Progenitor cell of endocrine pancreas (in vitro differentiated cells): ENCODE measurements around the gene MBNL1. TPM values are rescaled to one million over a fixed set of nuclear protein-coding genes. Genes with fewer than 3 reads are reported as not detected.
"Not testable (repeated sequence)": the region's sequence is repeated elsewhere in the genome, so short reads cannot be mapped to it uniquely, and the experiment has no call there.

ENCODE experiments used
- DNase-seq: peaks from one replicate; pipeline ENCODE4 v3.0.0; 2021; ENCODE audit warnings: low spot score; ENCODE audit not compliant: unreplicated experiment
- H3K27ac Mint-ChIP-seq: 2 replicates; pipeline ENCODE4 v1.8.0; 2021; ENCODE audit warnings: mild to moderate bottlenecking, moderate library complexity, mixed read lengths
- H3K27me3 Mint-ChIP-seq: 2 replicates; pipeline ENCODE4 v1.8.0; 2021; ENCODE audit warnings: mixed read lengths
- H3K36me3 Mint-ChIP-seq: 2 replicates; pipeline ENCODE4 v1.8.0; 2022; ENCODE audit warnings: mixed read lengths; ENCODE audit not compliant: insufficient read depth
- H3K4me1 Mint-ChIP-seq: 2 replicates; pipeline ENCODE4 v1.8.0; 2021; ENCODE audit warnings: low read depth, mixed read lengths
- H3K4me3 Mint-ChIP-seq: 2 replicates; pipeline ENCODE4 v1.8.0; 2021; ENCODE audit warnings: low read depth, mild to moderate bottlenecking, moderate library complexity, mixed read lengths
- H3K9me3 Mint-ChIP-seq: 2 replicates; pipeline ENCODE4 v1.8.0; 2021; ENCODE audit warnings: low read depth, mixed read lengths
- total RNA-seq: library from RNA; stranded (reverse); gene quantifications from 2 replicates; pipeline ENCODE4 v1.2.1, GENCODE V29; 2021
- TF ChIP-seq, protein P1 (sequence below): fragments of 200-600 bp; sonication (generic); IDR thresholded peaks from one replicate; pipeline ENCODE4 v1.5.0; 2021; ENCODE audit warnings: antibody characterized with exemption, mild to moderate bottlenecking; ENCODE audit not compliant: unreplicated experiment

MBNL1 gene
- total RNA-seq, 1 donor from 2014 or later, result 29.4 TPM

DNA sequence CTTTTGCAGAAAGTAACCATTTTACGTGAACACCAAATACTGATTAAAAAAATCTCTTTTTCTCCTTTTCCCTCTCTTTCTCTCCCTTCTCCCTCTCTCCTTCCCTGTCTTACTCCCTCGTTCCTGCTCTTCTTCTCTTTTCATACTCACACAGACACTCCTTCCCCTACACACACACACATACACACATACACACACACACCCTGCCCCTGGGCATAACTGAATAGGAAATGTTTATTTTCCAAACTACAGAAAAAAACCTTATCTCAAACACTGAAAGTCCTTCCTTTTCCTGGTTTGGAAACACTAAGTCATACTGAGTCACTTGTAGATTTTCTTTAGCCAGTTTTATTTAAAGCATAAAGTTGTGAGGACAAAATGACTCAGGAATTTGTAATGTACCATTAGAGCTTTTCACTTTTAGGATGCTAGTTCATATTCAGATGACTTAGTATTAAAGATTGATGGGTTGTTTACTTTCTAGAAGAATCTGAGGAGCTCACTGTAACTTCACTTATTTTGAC is 62.4 kb downstream of the MBNL1 start:
- no peak for DNase-seq
- Mint-ChIP-seq H3K4me1 (peaks cover 14% of the 10 kb centered on the region), H3K9me3 (peaks cover 3% of the 10 kb centered on the region), H3K36me3 (peaks cover 3% of the 10 kb centered on the region), H3K27ac (peak overlapping the region; percentile 22), H3K27me3 (no peaks in the 10 kb centered on the region), H3K4me3 (no peak overlapping the region)
- TF ChIP-seq, protein P1, sequence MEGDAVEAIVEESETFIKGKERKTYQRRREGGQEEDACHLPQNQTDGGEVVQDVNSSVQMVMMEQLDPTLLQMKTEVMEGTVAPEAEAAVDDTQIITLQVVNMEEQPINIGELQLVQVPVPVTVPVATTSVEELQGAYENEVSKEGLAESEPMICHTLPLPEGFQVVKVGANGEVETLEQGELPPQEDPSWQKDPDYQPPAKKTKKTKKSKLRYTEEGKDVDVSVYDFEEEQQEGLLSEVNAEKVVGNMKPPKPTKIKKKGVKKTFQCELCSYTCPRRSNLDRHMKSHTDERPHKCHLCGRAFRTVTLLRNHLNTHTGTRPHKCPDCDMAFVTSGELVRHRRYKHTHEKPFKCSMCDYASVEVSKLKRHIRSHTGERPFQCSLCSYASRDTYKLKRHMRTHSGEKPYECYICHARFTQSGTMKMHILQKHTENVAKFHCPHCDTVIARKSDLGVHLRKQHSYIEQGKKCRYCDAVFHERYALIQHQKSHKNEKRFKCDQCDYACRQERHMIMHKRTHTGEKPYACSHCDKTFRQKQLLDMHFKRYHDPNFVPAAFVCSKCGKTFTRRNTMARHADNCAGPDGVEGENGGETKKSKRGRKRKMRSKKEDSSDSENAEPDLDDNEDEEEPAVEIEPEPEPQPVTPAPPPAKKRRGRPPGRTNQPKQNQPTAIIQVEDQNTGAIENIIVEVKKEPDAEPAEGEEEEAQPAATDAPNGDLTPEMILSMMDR, result no peak

DNA sequence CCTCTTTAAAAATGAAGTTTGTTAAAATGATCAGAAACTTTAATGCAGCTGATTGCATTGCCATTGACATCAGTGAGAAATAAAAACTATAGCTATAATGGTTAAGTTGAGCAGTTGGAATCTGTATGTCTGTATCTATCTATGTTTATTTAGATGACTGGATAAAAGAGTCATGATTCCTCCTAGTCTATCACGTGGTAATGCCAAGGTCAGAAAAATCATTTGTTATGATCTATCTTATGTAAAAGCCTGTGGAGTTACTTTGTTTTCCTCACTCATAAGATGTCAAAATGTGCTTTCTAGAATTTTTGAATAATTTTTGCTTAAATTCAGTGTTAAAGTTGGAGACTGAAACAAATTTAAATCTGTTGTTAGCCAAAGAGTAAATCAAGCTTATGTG is 63.3 kb downstream of the MBNL1 start:
- DNase-seq, result no peak
- TF ChIP-seq, protein P1, result no peak
- Mint-ChIP-seq H3K27ac (no peak overlapping the region), H3K9me3 (peaks cover 2% of the 10 kb centered on the region), H3K4me1 (peaks cover 14% of the 10 kb centered on the region), H3K4me3 (no peak overlapping the region), H3K36me3 (peaks cover 2% of the 10 kb centered on the region), H3K27me3 (no peaks in the 10 kb centered on the region)

DNA sequence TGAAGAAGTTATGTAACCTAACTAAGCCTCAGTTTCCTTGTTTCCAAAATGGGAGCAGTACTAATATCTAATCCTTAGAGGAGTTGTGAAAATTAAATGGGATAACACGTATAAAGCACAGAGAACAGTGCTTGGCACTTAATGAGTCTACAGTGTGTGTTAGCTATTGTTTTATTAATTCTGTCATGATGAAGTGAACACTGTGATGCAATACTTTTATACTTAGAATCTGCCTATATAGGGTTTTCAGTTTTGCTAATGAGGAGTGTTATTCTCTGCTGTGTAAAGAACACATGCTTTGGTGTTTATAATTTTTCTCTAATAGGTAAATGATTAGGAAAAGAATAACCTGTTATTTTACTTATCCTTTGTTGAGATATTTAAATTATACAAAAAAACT is 65.2 kb downstream of the MBNL1 start:
- TF ChIP-seq, protein P1, result no peak
- H3K27ac Mint-ChIP-seq, result no peak overlapping the region
- H3K27me3 Mint-ChIP-seq, result no peaks in the 10 kb centered on the region
- no peak overlapping the region for H3K4me3 Mint-ChIP-seq
- H3K9me3 Mint-ChIP-seq, result peaks cover 2% of the 10 kb centered on the region
- peaks cover 9% of the 10 kb centered on the region for H3K4me1 Mint-ChIP-seq
- DNase-seq, result no peak
- no peaks in the 10 kb centered on the region for H3K36me3 Mint-ChIP-seq

DNA sequence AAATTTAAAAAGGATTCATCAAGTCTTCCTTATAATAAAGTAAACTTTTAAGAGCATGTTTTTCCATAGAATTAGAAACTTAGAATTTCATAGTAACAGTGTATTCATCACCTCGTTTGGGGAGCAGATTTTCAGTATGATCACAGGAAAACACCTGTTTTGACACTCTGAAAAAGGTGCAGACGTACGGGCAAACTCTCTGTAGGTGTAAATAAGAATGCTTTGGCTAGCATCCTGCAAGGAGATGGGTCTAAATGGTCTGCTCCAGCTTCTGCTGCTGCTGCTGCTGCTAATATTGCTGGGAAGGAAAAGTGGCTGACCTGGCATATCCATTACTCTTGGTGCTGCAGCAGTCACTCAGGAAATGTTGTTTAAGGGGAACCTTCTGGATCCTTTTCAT is 66.0 kb downstream of the MBNL1 start:
- Mint-ChIP-seq H3K9me3 (peaks cover 2% of the 10 kb centered on the region), H3K27me3 (no peaks in the 10 kb centered on the region), H3K4me3 (no peak overlapping the region), H3K27ac (no peak overlapping the region), H3K4me1 (peaks cover 7% of the 10 kb centered on the region), H3K36me3 (no peaks in the 10 kb centered on the region)
- no peak for DNase-seq
- TF ChIP-seq, protein P1, result no peak

DNA sequence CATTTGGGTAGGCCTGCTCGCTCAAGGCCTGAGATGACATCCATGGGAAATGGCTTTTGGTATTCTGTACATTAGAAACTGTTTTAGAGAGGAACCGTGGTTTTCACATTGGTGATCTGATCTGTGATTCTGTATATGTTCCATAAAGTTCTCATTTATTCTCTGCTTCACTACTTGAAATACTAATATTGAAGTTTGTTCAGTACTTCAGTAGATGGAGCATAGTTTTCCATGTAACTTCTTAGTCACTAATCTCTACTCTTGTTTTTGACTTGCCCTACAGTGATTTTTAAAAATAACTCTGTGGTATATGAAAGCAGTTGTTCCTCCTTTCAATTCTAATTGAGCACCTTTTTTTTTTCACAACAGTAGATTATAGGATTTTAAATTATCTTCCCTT is 66.5 kb downstream of the MBNL1 start:
- Mint-ChIP-seq H3K9me3 (peaks cover 2% of the 10 kb centered on the region), H3K36me3 (no peaks in the 10 kb centered on the region), H3K4me3 (no peak overlapping the region), H3K4me1 (peaks cover 7% of the 10 kb centered on the region), H3K27me3 (no peaks in the 10 kb centered on the region), H3K27ac (no peak overlapping the region)
- TF ChIP-seq, protein P1, result no peak
- no peak for DNase-seq

DNA sequence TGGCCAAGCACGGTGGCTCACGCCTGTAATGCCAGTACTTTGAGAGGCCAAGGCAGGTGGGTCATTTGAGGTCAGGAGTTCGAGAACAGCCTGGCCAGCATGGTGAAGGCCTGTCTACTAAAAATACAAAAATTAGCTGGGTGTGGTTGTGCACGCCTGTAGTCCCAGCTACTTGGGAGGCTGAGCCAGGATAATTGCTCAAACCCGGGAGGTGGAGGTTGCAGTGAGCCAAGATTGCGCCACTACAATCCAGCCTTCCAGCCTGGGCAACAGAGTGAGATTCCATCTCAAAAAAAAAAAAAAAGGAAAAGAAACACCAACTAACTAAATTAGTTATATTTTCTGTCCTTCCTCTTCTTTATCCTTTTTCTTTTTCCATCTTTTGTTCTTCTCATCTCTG is 68.6 kb downstream of the MBNL1 start:
- not testable (repeated sequence) for H3K9me3 Mint-ChIP-seq, H3K27ac Mint-ChIP-seq, DNase-seq, H3K36me3 Mint-ChIP-seq, H3K4me1 Mint-ChIP-seq, H3K27me3 Mint-ChIP-seq, H3K4me3 Mint-ChIP-seq
